SK-N-SH treated with all-trans-retinoic acid at 6 μM for 48 hours (cell line): Measurements from ENCODE around the gene TSHZ3.

ENCODE experiments used
- ATAC-seq: fragments of 200-7000 bp; cut with Tn5 transposase; 3 replicates; pipeline ENCODE4 v1.9.1; 2020; ENCODE audit warnings: mild to moderate bottlenecking, moderate library complexity
- ARNTL ChIP-seq: fragments of 450-650 bp; formaldehyde crosslinking; IDR thresholded peaks from 2 replicates; pipeline ENCODE4 v1.5.0; 2020; ENCODE audit warnings: low read depth, mild to moderate bottlenecking, moderate library complexity, borderline replicate concordance
- BACH2 ChIP-seq: fragments of 250-450 bp; sonication (Bioruptor Pico); IDR thresholded peaks from 2 replicates; pipeline ENCODE4 v1.9.0; 2021; ENCODE audit warnings: mild to moderate bottlenecking, borderline replicate concordance
- ESRRG ChIP-seq: fragments of 250-450 bp; sonication (Bioruptor Pico); IDR thresholded peaks from 2 replicates; pipeline ENCODE4 v1.6.1; 2021; ENCODE audit warnings: mild to moderate bottlenecking
- GLIS3 ChIP-seq: fragments of 250-450 bp; sonication (Bioruptor Pico); IDR thresholded peaks from 2 replicates; pipeline ENCODE4 v1.5.0; 2020; ENCODE audit warnings: mild to moderate bottlenecking, moderate library complexity
- OSR1 ChIP-seq: fragments of 250-450 bp; sonication (Bioruptor Pico); IDR thresholded peaks from 2 replicates; pipeline ENCODE4 v1.8.0; 2022; ENCODE audit warnings: moderate library complexity, mild to moderate bottlenecking, inconsistent platforms
- PPARA ChIP-seq: fragments of 250-450 bp; sonication (Bioruptor Pico); IDR thresholded peaks from 2 replicates; pipeline ENCODE4 v1.5.0; 2020; ENCODE audit warnings: mild to moderate bottlenecking, borderline replicate concordance
- RARB ChIP-seq: fragments of 250-450 bp; sonication (Bioruptor Pico); IDR thresholded peaks from 2 replicates; pipeline ENCODE4 v1.8.0; 2021; ENCODE audit warnings: mild to moderate bottlenecking, moderate library complexity
- SNAI2 ChIP-seq: fragments of 250-450 bp; sonication (Bioruptor Pico); IDR thresholded peaks from 2 replicates; pipeline ENCODE4 v1.5.0; 2020; ENCODE audit warnings: mild to moderate bottlenecking, moderate library complexity
- TOX ChIP-seq: fragments of 250-450 bp; sonication (Bioruptor Pico); IDR thresholded peaks from 2 replicates; pipeline ENCODE4 v1.8.0; 2021; ENCODE audit warnings: mild to moderate bottlenecking, moderate library complexity, borderline replicate concordance
- ZC3H10 ChIP-seq: fragments of 250-450 bp; sonication (Bioruptor Pico); IDR thresholded peaks from 2 replicates; pipeline ENCODE4 v1.5.1; 2021; ENCODE audit warnings: mild to moderate bottlenecking, moderate library complexity
- ZFP3 ChIP-seq: fragments of 250-450 bp; sonication (Bioruptor Pico); IDR thresholded peaks from 2 replicates; pipeline ENCODE4 v1.5.0; 2020; ENCODE audit warnings: mild to moderate bottlenecking, moderate library complexity
- ZFP30 ChIP-seq: fragments of 450-650 bp; formaldehyde crosslinking; IDR thresholded peaks from 2 replicates; pipeline ENCODE4 v1.5.0; 2022; ENCODE audit warnings: mild to moderate bottlenecking, moderate library complexity
- ZNF565 ChIP-seq: fragments of 450-650 bp; formaldehyde crosslinking; conservative IDR thresholded peaks from 2 replicates; pipeline ENCODE4 v1.5.0; 2020; ENCODE audit warnings: low read depth, mild to moderate bottlenecking, moderate library complexity
- ZNF70 ChIP-seq: fragments of 450-650 bp; formaldehyde crosslinking; IDR thresholded peaks from 2 replicates; pipeline ENCODE4 v1.5.0; 2020; ENCODE audit warnings: mild to moderate bottlenecking, moderate library complexity
- ZNF8 ChIP-seq: fragments of 450-650 bp; formaldehyde crosslinking; IDR thresholded peaks from 2 replicates; pipeline ENCODE4 v1.5.0; 2020; ENCODE audit warnings: mild to moderate bottlenecking, moderate library complexity
- TF ChIP-seq, protein P1 (sequence below): fragments of 250-450 bp; sonication (Bioruptor Pico); IDR thresholded peaks from 2 replicates; pipeline ENCODE4 v1.5.1; 2020; ENCODE audit warnings: low read depth, mild to moderate bottlenecking, moderate library complexity
- TF ChIP-seq, protein P2 (sequence below): fragments of 250-450 bp; sonication (Bioruptor Pico); IDR thresholded peaks from 2 replicates; pipeline ENCODE4 v1.5.1; 2021; ENCODE audit warnings: mild to moderate bottlenecking, moderate library complexity
- TF ChIP-seq, protein P3 (sequence below): fragments of 250-450 bp; sonication (Bioruptor Pico); IDR thresholded peaks from 2 replicates; pipeline ENCODE4 v1.8.0; 2021; ENCODE audit warnings: low read depth, mild to moderate bottlenecking, moderate library complexity, borderline replicate concordance
- TF ChIP-seq, protein P4 (sequence below): fragments of 250-450 bp; sonication (Bioruptor Pico); IDR thresholded peaks from 2 replicates; pipeline ENCODE4 v1.8.0; 2020; ENCODE audit warnings: mild to moderate bottlenecking, moderate library complexity, borderline replicate concordance

The TSHZ3 gene

DNA sequence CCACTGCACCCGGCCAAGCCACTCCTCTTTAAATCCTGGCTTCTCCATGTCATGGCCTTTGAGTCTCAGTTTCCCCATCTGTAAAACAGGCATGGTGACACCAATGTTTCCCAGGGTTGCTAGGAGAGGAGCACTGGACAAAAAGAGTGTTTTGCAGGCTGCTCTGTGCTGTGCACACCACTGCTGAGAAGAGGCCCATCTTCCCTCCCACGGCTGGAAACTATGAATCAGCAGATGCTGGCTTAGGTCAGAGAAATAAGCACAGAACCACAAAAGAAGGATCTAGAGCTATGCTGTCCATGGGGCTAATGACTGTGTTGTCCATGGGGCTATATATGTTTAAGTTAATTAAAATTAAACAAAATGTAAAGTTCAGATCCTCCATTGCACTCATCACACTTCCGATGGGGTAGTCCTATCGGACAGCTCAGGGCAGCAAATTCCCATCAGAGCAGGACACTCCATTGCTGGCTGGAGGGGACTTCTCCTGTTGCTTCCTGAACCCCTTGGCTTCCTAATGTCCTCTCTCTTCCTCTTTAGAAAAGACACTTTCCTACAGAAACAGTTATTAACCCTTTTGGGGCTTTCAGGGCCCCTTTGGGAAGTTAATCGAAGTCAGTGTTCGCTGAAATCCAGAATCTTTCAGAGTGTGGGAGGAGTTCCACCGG lies 37.1 kb downstream of the TSHZ3 start:
- peak; percentile 57 for ATAC-seq
- no peak for TF ChIP-seq ZNF70 (CRISPR knock-in tag)
- TF ChIP-seq, protein P1, sequence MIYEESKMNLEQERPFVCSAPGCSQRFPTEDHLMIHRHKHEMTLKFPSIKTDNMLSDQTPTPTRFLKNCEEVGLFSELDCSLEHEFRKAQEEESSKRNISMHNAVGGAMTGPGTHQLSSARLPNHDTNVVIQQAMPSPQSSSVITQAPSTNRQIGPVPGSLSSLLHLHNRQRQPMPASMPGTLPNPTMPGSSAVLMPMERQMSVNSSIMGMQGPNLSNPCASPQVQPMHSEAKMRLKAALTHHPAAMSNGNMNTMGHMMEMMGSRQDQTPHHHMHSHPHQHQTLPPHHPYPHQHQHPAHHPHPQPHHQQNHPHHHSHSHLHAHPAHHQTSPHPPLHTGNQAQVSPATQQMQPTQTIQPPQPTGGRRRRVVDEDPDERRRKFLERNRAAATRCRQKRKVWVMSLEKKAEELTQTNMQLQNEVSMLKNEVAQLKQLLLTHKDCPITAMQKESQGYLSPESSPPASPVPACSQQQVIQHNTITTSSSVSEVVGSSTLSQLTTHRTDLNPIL (CRISPR knock-in tag) = no peak
- TF ChIP-seq, all 23 proteins: peak for 0

DNA sequence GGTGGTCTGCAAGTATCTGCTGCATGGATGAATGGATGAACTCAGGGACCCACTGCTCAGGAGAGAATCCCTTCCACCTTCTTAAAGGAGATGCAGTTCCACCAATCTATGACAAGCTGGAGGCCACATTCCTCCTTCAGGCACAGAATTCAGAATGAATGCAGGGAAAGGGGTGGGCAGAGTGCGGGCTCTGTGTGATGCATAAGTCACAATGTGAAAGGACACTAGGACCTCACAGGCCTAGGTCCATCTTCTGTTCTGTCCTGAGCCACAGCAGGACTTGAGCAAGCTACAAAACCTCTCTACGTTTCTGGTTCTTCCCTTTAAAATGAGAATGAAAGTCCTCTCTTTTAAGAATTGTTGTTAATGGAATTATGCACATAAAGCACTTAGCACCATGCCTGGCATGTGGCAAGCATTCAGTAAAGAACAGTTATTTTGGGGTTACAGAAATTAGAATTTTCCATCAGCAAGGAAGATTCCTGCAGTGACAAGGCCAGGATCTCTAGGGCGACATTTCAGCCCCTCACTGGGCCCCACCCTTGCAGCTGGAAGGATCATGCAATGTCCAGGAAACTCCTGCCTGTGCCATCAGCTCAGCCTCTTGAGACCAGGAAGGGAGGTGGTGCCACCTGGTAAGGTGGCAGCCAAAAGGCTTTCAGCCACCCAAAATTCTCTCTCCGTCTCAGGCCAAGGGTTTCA lies 38.7 kb downstream of the TSHZ3 start:
- TF ChIP-seq, protein P2, sequence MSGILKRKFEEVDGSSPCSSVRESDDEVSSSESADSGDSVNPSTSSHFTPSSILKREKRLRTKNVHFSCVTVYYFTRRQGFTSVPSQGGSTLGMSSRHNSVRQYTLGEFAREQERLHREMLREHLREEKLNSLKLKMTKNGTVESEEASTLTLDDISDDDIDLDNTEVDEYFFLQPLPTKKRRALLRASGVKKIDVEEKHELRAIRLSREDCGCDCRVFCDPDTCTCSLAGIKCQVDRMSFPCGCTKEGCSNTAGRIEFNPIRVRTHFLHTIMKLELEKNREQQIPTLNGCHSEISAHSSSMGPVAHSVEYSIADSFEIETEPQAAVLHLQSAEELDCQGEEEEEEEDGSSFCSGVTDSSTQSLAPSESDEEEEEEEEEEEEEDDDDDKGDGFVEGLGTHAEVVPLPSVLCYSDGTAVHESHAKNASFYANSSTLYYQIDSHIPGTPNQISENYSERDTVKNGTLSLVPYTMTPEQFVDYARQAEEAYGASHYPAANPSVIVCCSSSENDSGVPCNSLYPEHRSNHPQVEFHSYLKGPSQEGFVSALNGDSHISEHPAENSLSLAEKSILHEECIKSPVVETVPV (CRISPR knock-in tag) = no peak
- TF ChIP-seq GLIS3 (no peak), ESRRG (CRISPR knock-in tag) (no peak), RARB (no peak), ZNF565 (no peak), SNAI2 (CRISPR knock-in tag) (no peak)
- ATAC-seq = no peak

DNA sequence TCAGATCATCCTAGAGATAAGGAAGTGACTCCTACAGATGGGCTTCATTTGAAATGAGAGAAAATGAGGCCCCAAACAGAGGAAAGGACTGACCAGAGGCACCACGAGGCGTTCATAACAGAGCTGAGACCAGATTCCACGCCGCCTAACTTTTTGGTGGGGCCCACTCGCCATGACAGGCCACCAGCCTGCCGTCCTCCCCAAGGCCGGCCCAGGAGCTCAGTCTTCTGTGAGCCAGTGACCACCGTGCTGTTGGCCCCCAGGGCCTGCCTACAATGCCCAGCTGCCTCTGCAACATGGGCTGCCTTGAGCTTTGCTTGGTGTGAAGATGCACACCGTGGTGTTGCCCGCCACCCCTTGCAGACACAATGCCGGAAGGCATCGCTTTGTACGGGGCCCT lies 40.5 kb downstream of the TSHZ3 start:
- no peak for ATAC-seq
- TF ChIP-seq ZC3H10 (CRISPR knock-in tag) (no peak), ZNF565 (no peak), RARB (no peak), OSR1 (CRISPR knock-in tag) (no peak), ZNF8 (CRISPR knock-in tag) (no peak)
- TF ChIP-seq, all 23 proteins: peak for 0

DNA sequence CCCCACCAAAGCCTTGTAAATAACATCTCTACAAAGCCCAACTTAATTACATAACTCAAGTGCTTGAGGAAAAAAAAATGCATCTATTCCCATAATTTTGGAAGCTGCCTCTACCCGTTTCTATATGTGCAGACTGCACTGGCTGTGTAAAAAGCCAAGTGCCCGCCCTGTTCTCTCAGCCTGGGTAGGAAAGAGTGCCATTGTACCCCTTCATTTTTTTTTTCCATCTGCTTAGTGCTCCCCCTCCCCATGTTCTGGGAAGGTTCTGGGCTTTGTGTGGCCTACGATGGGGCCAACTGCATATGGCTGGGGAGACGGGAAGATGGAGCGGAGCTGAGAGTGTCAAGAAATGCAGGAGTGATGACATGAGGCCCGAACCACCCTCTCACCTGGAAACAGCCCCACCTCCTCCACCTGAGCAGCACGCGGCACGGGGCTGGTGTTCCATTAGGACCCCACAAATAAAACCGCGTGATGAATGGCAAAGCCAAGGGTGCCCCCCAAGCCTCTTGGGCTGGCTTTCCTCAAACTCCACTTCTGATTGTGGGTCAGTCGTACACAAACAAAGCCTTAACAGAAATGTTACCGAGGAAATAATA lies 42.1 kb downstream of the TSHZ3 start:
- no peak for TF ChIP-seq ZNF8 (CRISPR knock-in tag)
- TF ChIP-seq ZNF70 (CRISPR knock-in tag) = no peak
- TF ChIP-seq TOX (CRISPR knock-in tag) = no peak
- TF ChIP-seq, protein P1 (CRISPR knock-in tag) = no peak
- no peak for TF ChIP-seq OSR1 (CRISPR knock-in tag)
- no peak for TF ChIP-seq PPARA (CRISPR knock-in tag)
- ATAC-seq = no peak

DNA sequence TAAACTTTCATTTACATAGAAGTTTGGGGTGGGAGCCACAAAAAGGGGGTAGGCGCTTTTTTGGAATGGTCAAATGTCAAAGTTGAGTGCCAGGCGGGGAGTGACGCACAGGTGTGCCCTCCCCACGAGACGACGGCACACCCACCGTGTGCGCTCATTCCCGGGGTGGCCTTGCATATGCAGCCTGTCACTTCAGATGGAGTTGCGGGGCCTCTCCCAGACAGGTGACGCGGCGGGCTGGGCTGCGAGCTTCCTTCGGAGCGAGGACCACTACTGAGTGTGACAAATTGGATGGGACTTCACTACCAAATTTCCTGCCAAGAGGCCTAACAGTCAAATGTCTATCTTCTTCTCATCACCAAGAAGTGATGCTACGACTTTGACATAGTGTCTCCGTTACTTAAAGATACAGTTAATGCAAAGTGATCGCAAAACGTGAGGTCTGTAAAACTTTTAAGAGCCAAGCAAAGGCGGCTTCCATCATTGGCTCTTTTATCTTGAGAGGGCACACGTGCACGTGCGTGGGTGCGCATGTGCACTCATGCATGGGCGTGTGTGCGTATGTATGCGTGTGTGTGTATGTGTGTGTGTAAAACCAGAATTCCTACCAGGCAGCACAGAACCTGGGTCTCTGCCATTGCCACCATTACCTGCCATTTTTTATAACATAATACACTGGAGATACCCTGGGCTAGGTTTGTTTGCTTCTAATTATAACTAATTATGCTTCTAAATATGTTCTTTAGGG lies 43.1 kb downstream of the TSHZ3 start:
- ATAC-seq = no peak
- TF ChIP-seq BACH2 (no peak), ARNTL (CRISPR knock-in tag) (no peak), ZFP30 (CRISPR knock-in tag) (no peak), OSR1 (CRISPR knock-in tag) (no peak), ZFP3 (CRISPR knock-in tag) (no peak), PPARA (CRISPR knock-in tag) (no peak), ZNF70 (CRISPR knock-in tag) (no peak)
- TF ChIP-seq, protein P2 (CRISPR knock-in tag) = no peak
- TF ChIP-seq, protein P3, sequence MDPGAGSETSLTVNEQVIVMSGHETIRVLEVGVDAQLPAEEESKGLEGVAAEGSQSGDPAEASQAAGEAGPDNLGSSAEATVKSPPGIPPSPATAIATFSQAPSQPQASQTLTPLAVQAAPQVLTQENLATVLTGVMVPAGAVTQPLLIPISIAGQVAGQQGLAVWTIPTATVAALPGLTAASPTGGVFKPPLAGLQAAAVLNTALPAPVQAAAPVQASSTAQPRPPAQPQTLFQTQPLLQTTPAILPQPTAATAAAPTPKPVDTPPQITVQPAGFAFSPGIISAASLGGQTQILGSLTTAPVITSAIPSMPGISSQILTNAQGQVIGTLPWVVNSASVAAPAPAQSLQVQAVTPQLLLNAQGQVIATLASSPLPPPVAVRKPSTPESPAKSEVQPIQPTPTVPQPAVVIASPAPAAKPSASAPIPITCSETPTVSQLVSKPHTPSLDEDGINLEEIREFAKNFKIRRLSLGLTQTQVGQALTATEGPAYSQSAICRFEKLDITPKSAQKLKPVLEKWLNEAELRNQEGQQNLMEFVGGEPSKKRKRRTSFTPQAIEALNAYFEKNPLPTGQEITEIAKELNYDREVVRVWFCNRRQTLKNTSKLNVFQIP (CRISPR knock-in tag) = no peak
- TF ChIP-seq, protein P1 (CRISPR knock-in tag) = no peak
- TF ChIP-seq, protein P4, sequence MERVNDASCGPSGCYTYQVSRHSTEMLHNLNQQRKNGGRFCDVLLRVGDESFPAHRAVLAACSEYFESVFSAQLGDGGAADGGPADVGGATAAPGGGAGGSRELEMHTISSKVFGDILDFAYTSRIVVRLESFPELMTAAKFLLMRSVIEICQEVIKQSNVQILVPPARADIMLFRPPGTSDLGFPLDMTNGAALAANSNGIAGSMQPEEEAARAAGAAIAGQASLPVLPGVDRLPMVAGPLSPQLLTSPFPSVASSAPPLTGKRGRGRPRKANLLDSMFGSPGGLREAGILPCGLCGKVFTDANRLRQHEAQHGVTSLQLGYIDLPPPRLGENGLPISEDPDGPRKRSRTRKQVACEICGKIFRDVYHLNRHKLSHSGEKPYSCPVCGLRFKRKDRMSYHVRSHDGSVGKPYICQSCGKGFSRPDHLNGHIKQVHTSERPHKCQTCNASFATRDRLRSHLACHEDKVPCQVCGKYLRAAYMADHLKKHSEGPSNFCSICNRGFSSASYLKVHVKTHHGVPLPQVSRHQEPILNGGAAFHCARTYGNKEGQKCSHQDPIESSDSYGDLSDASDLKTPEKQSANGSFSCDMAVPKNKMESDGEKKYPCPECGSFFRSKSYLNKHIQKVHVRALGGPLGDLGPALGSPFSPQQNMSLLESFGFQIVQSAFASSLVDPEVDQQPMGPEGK = no peak
